Adipose tissue (tissue), 3 donors: ENCODE data around the gene DHX57. TPM values are rescaled to one million over a fixed set of nuclear protein-coding genes. Genes with fewer than 3 reads are reported as not detected.

Experiments used
- H3K27ac ChIP-seq: one replicate; pipeline ENCODE4 v1.5.1; 2013; ENCODE audit warnings: low read depth, low read length
- WGBS, 3 donors: extraction: QIAGEN DNeasy Blood & Tissue Kit; methylation state at CpG; one replicate each; pipeline ENCODE4 v1.1.7; 2013; 5-methylcytosine and 5-hydroxymethylcytosine counted together
- polyA plus RNA-seq, 3 donors: library from polyadenylated mRNA; stranded (reverse); fragments of 200-250 nt; gene quantifications; one replicate each; pipeline ENCODE4 v1.2.3, GENCODE V29; 2013
- donor health status: healthy with polysubstance abuse.
- donor health status: Bipolar disorder and iron deficiency.
- donor health status: healthy.

DHX57 gene, protein sequence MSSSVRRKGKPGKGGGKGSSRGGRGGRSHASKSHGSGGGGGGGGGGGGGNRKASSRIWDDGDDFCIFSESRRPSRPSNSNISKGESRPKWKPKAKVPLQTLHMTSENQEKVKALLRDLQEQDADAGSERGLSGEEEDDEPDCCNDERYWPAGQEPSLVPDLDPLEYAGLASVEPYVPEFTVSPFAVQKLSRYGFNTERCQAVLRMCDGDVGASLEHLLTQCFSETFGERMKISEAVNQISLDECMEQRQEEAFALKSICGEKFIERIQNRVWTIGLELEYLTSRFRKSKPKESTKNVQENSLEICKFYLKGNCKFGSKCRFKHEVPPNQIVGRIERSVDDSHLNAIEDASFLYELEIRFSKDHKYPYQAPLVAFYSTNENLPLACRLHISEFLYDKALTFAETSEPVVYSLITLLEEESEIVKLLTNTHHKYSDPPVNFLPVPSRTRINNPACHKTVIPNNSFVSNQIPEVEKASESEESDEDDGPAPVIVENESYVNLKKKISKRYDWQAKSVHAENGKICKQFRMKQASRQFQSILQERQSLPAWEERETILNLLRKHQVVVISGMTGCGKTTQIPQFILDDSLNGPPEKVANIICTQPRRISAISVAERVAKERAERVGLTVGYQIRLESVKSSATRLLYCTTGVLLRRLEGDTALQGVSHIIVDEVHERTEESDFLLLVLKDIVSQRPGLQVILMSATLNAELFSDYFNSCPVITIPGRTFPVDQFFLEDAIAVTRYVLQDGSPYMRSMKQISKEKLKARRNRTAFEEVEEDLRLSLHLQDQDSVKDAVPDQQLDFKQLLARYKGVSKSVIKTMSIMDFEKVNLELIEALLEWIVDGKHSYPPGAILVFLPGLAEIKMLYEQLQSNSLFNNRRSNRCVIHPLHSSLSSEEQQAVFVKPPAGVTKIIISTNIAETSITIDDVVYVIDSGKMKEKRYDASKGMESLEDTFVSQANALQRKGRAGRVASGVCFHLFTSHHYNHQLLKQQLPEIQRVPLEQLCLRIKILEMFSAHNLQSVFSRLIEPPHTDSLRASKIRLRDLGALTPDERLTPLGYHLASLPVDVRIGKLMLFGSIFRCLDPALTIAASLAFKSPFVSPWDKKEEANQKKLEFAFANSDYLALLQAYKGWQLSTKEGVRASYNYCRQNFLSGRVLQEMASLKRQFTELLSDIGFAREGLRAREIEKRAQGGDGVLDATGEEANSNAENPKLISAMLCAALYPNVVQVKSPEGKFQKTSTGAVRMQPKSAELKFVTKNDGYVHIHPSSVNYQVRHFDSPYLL (N-terminal part only)
- polyA plus RNA-seq = 1 to 10 TPM; 4.1 to 5.2 (median 4.7) TPM

DNA sequence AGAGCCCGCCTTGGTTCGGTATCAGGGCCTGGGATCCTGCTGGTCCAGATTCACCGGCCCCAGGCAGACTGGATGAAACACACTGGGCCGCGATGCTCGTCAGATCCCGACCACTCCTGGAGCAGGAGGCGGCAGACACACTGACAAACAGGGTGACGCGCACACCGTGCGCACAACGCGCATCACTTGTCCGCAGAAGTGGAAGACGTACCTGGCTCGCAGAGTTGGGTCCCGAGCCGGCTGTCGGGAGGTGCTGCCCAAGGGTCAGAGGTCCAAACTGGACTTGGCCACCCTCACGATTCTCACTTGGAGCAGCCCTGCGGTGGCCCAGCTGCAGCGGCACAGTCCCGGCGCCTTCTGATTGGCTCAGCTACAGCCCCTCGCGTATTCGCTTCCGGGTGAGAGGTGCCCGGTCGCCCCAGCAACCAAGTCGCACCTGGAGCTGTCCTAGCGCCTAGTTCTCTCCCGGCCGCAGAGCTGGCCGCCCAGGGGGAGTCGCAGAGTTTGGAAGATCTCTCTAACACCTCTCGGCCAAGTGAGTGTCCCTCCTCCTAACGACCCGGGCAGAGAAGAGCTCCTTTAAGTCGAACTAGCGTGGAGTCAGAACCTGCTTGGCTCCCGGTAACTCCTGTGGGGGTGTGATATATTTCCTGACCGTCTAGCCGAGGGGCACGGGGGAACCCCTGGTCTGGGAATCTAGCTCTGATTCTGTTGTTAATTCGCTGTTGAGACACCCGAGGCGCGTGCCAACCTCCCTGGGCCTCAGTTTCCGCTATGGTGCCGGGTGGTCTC, at the start of gene DHX57, which contains the start of gene MORN2:
TSS of gene DHX57 (minus strand) at position 359 of the 792 bp plus-strand sequence. CDS start 7,529 bp downstream, outside the sequence.
TSS of gene MORN2 (plus strand) at position 401 of the 792 bp plus-strand sequence.
- 0 to 1% (median 1%) methylated on average over 52 of the region's 52 CpGs for WGBS, 3 donors
- no peak within 1 kb of the TSS for H3K27ac ChIP-seq

DNA sequence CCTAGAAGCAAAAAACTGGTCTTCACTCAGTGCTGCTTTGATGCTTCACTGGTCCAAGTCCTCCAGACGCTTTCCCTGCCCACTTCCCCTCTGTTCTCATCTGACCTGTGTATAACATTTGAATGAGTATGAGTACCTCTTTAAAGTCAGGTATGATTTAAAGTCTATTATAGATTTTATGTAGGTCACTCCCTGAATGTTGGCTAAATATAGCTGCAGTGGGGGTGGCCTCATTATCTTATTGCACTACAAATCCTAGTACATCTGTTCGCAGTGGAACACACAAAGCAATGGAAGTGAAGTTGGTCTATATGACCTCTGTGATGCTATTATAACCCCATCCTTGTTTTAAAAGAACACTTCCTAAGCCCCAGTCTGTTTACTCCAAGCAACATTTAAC, 47.2 kb upstream of the DHX57 start:
- no peak overlapping the region for H3K27ac ChIP-seq
- 90 to 94% (median 92%) methylated on average over 2 of the region's 2 CpGs for WGBS, 3 donors

DNA sequence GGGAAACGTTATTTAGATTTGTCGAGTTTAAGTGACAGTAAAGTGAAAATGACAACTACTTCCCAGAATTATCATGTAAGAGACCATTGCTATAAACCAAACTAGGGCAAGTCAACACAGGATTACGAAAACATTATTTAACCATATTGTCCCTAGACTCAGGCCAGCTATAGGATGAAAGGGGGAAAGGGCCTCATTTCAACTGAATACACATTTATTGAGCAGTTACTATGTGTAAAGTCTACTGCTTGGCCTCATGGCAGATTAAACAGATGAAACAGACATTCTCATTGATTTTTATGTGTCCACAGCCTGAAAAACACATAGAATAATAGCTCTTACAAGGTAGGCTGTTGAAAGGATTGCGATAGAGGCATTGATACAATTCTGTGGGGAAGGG, 46.7 kb upstream of the DHX57 start:
- H3K27ac ChIP-seq = no peak overlapping the region
- WGBS, 3 donors = 89 to 93% (median 91%) methylated on average over 4 of the region's 4 CpGs

DNA sequence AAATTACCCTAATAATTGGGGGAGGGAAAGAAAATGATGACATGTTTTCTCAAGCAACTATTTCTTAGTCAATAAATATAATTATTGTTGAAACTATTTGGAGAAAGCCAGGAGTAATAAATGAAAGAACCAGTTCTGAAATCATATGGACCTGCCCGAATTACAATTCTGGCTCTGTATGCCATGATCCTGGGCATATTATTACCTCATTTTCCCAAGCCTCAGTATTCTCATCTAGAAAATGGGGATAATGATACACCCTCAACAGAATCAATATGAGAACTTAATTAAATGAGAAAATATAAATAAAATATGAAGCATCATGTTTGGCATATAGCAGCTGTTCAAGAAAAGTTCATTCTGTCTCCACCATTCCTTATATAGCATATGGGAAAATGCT, 36.9 kb upstream of the DHX57 start:
- WGBS, 3 donors = 48 to 93% (median 74%) methylated on average over 1 of the region's 1 CpG
- no peak overlapping the region for H3K27ac ChIP-seq

DNA sequence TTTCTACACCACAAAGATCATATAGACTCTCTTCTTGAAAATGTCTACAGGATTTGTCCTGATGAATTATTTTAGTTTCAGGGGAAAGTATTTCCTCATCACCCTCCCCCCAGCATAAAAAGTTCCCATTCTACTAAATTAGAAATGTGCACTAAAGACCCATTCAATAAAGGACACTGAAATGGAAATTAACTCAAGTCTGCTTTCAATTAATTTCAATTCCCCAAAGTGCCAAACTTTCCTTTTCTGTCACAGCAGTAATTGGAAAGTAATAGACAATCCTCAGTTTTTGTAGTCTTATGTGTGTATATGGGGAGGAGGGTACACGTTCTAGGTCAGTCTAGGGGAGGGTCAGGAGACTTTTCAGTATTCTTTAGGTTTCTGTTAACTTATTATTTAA, 35.5 kb upstream of the DHX57 start:
- WGBS, 3 donors = 80 to 93% (median 80%) methylated on average over 1 of the region's 1 CpG

DNA sequence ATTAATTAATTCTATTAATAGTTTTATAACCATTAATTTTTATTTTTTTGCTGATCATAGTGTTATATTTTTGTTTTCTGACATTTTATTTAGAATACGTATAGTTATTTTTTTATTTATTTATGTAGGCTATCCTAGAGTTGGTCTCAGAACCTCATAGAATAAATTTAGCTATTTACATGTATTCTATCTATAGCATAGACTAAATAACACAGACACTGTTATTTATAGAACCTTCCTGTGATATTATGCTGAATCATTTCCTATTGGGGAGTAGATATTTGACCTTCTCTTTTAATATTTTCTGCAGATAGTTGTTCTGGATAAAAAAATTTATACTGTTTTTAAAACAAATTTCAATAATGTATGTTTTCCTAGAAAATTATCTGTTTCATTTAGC, 34.1 kb upstream of the DHX57 start:
- 94 to 98% (median 95%) methylated on average over 1 of the region's 1 CpG for WGBS, 3 donors
- no peak overlapping the region for H3K27ac ChIP-seq

More for the DNA sequence above, 35.5 kb upstream of the DHX57 start:
- H3K27ac ChIP-seq = no peak overlapping the region

DNA sequence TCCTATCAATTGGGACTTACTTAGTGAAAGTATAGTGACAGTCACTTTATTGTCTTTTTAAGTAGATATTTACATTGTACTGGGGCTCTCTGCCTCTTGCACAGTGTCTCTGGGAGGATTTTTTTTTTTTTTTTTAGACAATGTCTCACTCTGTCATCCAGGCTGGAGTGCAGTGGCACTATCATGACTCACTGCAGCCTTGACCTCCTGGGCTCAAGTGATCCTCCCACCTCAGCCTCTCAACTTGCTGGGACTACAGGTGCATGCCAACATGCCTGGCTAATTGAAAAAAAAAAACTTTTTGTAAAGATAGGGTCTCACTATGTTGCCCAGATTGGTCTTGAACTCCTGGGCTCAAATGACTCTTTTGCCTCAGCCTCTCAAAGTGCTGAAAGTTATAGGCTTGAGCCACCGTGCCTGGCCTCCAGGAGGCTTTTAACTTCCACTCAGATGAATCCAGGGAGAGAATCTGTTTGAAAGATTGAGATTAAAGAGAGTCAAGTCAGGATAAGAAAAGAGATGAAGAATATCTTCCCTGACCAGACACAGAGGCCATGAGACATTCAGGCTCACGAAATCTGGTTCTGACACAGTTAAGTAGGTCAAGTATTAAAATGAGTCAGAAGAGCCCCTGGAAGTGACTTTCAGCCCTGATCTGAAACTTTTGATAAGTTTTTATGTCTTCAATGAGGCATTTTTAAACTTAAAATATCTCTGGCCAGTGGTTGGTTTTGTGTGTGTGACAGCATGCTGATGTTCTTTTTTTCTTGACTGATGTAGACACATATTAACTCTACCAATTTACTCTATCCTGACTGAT, 32.2 kb upstream of the DHX57 start:
- H3K27ac ChIP-seq = no peak overlapping the region
- whole genome bisulfite sequencing, 3 donors = 83 to 87% (median 86%) methylated on average over 2 of the region's 2 CpGs

DNA sequence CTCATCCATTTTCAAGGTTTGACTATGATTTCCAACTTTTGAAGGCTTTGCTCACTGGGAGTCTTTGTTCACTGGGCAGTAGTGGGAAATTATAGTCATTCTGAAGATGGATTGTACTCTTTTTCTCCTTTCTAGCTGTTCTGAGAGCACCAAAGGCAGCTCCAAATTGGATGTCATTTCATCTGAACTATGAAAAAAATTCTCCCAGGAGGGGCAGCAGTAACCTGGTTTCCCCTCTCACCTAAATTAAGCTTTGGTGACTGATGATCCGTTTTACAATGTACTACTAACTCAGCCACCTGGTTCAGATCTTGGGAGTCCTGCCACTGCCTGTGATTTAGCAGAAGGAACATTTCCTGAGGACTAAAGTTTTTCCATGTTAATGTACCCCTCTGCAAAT, 31.5 kb upstream of the DHX57 start:
- WGBS, 3 donors = 57 to 66% (median 64%) methylated on average over 1 of the region's 1 CpG
- H3K27ac ChIP-seq = no peak overlapping the region

DNA sequence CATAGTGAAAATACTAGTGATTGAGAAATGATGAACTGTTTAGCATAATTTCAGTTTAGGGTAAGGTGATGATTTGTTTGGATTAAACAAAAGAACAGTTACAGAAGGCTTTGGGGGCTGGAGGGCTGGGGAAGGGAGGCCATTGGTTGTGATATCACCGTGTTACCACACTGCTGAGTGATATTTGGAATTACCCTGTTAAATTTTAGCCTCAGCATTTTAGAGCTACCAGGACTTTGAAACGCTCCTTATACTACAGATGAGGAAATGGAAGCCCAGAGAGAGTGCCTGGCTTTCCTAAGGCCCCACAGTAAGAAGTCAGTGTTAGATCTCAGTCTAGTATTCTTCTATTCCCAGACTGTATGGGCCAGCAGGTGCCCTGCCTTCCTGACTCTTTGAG, 29.5 kb upstream of the DHX57 start:
- WGBS, 3 donors = 76 to 96% (median 89%) methylated on average over 2 of the region's 2 CpGs
- no peak overlapping the region for H3K27ac ChIP-seq

DNA sequence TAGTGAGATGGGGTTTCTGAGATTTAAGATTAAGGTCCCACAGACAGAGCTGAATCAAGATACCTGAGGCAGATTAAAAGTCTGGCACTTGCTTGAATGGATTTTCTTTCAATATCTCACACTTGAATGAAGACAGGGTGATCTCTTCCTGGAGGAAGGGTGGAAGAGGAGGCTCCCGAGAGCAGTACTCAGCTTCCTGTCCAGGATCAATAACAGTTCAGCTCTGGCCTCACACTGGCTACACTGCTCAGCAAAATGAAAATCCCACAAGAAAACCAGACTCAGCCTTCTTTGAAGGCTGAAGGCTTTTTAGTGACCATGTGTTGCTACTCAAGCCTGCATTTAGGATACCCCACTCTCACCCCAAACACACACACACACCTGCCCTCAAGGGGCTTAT, 25.0 kb upstream of the DHX57 start:
- 50 to 76% (median 73%) methylated on average over 1 of the region's 1 CpG for WGBS, 3 donors
- H3K27ac ChIP-seq = no peak overlapping the region

DNA sequence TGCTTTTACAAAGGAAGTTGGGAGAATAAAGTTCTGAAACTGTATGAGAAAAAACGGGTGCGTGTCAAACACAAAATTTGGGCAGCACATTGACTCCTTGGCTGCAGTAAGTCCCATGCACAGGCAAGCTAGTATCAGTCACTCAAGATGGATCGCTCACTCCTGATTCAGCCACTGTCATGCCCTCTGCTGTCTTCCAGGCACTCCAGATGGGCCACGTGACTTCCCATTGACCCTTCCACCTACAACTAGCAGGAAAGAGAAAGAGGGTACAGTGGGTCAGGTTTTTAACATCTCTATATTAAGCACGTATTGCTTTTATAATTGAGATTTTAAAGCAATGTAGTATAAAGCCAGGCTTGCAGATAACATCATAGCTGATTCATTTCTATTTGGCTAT, 22.5 kb upstream of the DHX57 start:
- no peak overlapping the region for H3K27ac ChIP-seq
- 83% methylated on average over 5 of the region's 5 CpGs for WGBS, 3 donors

DNA sequence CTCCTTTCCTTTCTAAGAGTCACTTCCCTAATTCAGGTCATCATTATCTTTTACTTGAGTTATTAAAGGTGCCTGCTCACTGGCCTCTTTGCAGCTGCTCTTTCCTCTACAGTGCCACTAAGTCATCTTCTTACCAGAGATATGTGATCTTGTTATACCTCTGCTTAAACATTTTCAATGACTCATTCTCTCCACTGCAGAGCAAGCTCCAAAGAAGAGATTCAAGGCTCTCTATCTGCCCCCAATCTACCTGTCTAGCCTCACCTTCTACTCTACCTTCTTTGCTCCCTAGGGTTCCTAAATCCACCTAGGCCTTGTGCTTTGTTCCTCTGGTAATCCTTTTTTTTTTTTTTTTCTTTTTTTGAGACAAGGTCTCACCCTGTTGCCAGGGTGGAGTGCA, 17.1 kb upstream of the DHX57 start:
- H3K27ac ChIP-seq = no peak overlapping the region

DNA sequence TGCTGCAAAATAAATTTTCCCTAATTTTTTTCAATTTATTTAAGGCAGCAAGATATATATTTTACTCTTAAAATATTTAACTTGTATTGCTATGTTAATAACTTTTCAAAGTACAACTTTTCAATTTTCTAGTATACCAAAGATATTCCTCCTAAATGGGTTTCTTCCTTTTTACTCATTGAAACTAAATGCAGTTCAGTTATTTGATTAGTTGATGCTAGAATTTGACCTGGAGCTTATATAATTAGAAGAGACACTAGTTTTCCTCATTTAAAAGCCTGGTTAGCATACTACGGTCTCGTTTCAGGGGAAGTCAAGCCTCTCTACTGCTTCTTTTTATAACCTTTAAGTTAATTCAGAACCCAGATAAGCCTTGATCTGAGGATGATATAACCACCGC, 13.8 kb upstream of the DHX57 start, which contains the start of gene ARHGEF33:
TSS of gene ARHGEF33 (plus strand) at position 301 of the 400 bp plus-strand sequence. CDS start 29,573 bp downstream, outside the sequence.
- WGBS, 3 donors = 79 to 87% (median 84%) methylated on average over 3 of the region's 3 CpGs
- H3K27ac ChIP-seq = no peak within 1 kb of the TSS

DNA sequence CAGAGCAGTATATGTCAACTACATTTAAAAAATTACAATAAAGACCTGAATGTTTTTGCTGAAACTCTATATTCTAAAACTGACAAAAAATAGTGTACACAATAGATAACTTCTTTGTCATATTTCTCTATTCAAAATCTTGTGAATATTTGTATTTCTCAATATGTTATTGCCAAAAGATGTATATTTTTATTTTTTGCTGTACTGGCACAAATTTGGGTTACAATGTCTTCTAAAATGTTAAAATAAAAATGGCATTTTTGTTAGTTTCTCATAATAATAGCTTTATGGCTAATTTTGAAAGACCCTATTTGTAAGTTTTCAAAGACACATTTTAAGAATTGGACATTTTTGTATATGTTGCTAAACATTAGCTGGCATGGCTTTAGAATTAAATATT, 13.3 kb upstream of the DHX57 start:
- H3K27ac ChIP-seq = no peak overlapping the region

DNA sequence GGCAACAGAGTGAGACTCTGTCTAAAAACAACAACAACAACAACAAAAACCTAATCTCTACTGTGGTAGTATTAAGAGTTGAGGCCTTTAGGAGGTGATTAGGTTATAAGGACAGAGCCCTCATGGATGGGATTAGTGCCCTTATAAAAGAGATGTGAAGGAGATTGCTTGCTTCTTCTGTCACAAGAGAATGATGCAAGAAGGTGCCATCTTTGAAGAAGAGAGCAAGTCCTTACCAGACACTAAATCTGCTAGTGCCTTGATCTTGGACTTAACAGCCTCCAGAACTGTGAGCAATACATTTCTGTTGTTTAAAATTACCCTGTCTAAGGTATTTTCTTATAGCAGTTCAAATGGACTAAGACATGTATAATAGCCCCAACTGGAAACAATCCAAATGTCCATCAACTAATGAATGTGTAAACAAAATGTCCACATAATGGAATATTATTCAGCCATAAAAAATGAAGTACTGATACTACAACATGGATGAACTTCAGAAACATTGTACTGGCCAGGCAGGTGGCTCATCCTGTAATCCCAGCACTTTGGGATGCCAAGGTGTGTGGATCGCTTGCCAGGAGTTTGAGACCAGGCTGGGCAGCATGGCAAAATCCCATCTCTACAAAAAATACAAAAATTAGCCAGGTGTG, 12.3 kb upstream of the DHX57 start:
- H3K27ac ChIP-seq = no peak overlapping the region
- WGBS, 3 donors = 96 to 98% (median 96%) methylated on average over 1 of the region's 1 CpG

DNA sequence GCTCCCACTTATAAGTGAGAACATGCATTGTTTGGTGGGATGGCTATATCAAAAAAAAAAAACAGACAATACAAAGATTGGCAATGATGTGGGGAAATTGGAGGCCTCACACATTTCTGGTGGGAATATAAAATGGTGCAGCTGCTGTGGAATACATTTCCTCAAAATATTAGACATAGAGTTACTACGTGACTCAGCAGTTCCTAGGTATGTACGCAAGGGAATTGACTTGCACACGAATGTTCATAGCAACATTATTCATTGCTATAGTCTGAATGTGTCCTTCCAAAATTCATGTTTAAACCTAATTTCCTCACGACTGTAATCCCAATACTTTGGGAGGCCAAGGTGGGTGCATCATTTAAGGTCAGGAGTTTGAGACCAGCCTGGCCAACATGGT, 11.6 kb upstream of the DHX57 start:
- 82 to 89% (median 84%) methylated on average over 4 of the region's 4 CpGs for WGBS, 3 donors
- no peak overlapping the region for H3K27ac ChIP-seq

DNA sequence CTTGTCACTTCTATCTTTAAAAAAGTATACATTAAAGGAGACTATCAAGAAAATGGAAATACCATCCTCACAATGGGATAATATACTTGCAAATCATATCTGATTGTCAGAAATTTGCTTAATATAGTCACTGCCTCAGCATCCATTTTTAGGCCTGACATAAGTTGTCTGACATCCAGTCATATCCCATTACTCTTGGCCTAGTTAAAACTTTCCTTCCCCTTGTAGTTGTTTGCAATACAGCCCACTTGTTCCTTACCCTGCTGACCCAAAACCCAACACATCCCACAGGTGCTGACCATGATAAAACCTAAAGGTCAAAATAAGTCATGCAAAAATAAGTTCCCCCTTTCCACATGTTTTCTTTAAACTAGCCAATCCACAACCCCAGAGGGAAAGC, 10.3 kb upstream of the DHX57 start:
- H3K27ac ChIP-seq = no peak overlapping the region
